Hematopoietic multipotent progenitor cell treated with erythropoietin and hydrocortisone succinate and interleukin-3 and kit ligand, for 17 days (in vitro differentiated cells): Measurements from ENCODE around the gene DGKD.
"Not testable (repeated sequence)": the region's sequence is repeated elsewhere in the genome, so short reads cannot be mapped to it uniquely, and the experiment has no call there.

Experiments
- DNase-seq: peaks from one replicate; pipeline ENCODE4 v3.0.0-alpha.2; 2015; ENCODE audit warnings: low spot score

The DGKD gene

GRCh38 chr2:233360771-233361176 lies 6.5 kb downstream of the DGKD start:
- DNase-seq: no peak

- no peak for DNase-seq
Observed at GRCh38 chr2:233361297-233361696, 7.0 kb downstream of the DGKD start.

GRCh38 chr2:233362742-233363141 lies 8.4 kb downstream of the DGKD start:
- DNase-seq: no peak

- no peak for DNase-seq
Observed at GRCh38 chr2:233363744-233364235, 9.5 kb downstream of the DGKD start.

- DNase-seq: no peak
Observed at GRCh38 chr2:233365861-233366520, 11.7 kb downstream of the DGKD start.

- DNase-seq: no peak
Observed at GRCh38 chr2:233367586-233367985, 13.3 kb downstream of the DGKD start.

- no peak for DNase-seq
Observed at GRCh38 chr2:233368756-233369155, 14.5 kb downstream of the DGKD start.

- DNase-seq: no peak
Observed at GRCh38 chr2:233369462-233369861, 15.2 kb downstream of the DGKD start.

GRCh38 chr2:233369897-233370685 lies 15.8 kb downstream of the DGKD start:
- no peak for DNase-seq

- no peak for DNase-seq
Observed at GRCh38 chr2:233371641-233372040, 17.3 kb downstream of the DGKD start.

- no peak for DNase-seq
Observed at GRCh38 chr2:233372855-233373254, 18.6 kb downstream of the DGKD start.

GRCh38 chr2:233373316-233373715 lies 19.0 kb downstream of the DGKD start:
- DNase-seq: no peak

GRCh38 chr2:233374776-233375175 lies 20.5 kb downstream of the DGKD start:
- not testable (repeated sequence) for DNase-seq

GRCh38 chr2:233375490-233376314 lies 21.4 kb downstream of the DGKD start:
- no peak for DNase-seq

GRCh38 chr2:233379034-233379433 lies 24.7 kb downstream of the DGKD start:
- DNase-seq: no peak

- DNase-seq: no peak
Observed at GRCh38 chr2:233379441-233379840, 25.1 kb downstream of the DGKD start.

GRCh38 chr2:233380132-233380895 lies 26.0 kb downstream of the DGKD start:
- DNase-seq: no peak

- no peak for DNase-seq
Observed at GRCh38 chr2:233380995-233381637, 26.8 kb downstream of the DGKD start.

GRCh38 chr2:233381638-233381995 lies 27.3 kb downstream of the DGKD start:
- DNase-seq: no peak

- no peak for DNase-seq
Observed at GRCh38 chr2:233384015-233384414, 29.7 kb downstream of the DGKD start.

GRCh38 chr2:233384811-233385488 lies 30.7 kb downstream of the DGKD start:
- DNase-seq: no peak
